Neural cell (in vitro differentiated cells): ENCODE results near the gene CCNQ. TPM values are rescaled to one million over a fixed set of nuclear protein-coding genes. Genes with fewer than 3 reads are reported as not detected.

ENCODE experiments used
- H2AFZ ChIP-seq: fragments of 200-600, 300-800 bp; sonication (generic), shearing (Covaris generic); 2 replicates; pipeline ENCODE4 v1.6.0; 2014; ENCODE audit warnings: low read depth, mild to moderate bottlenecking, antibody characterized with exemption, low read length, moderate library complexity
- H3F3A ChIP-seq: fragments of 200-600 bp; shearing (Covaris generic); 2 replicates; pipeline ENCODE4 v1.6.1; 2016; ENCODE audit warnings: mild to moderate bottlenecking, moderate library complexity, mixed read lengths, antibody characterized with exemption, low read length; ENCODE audit not compliant: insufficient read depth, poor library complexity, severe bottlenecking
- H3K27ac ChIP-seq: fragments of 200-600, 300-800 bp; sonication (generic), shearing (Covaris generic); 2 replicates; pipeline ENCODE4 v1.5.1; 2014; ENCODE audit warnings: mild to moderate bottlenecking, low read length, moderate library complexity
- H3K27me3 ChIP-seq: fragments of 300-800, 200-600 bp; sonication (generic), shearing (Covaris generic); 2 replicates; pipeline ENCODE4 v1.6.0; 2014; ENCODE audit warnings: mild to moderate bottlenecking, low read depth, low read length, moderate library complexity; ENCODE audit not compliant: insufficient read depth
- H3K36me3 ChIP-seq: fragments of 300-800, 200-600 bp; sonication (generic), shearing (Covaris generic); 2 replicates; pipeline ENCODE4 v1.5.1; 2014; ENCODE audit warnings: mild to moderate bottlenecking, antibody characterized with exemption, low read length, moderate library complexity; ENCODE audit not compliant: insufficient read depth
- H3K4me2 ChIP-seq: fragments of 300-800, 200-600 bp; sonication (generic), shearing (Covaris generic); 2 replicates; pipeline ENCODE4 v1.6.0; 2014; ENCODE audit warnings: mild to moderate bottlenecking, low read length
- H3K4me3 ChIP-seq: fragments of 300-800, 200-600 bp; sonication (generic), shearing (Covaris generic); 2 replicates; pipeline ENCODE4 v1.5.1; 2014; ENCODE audit warnings: mild to moderate bottlenecking, low read length, moderate library complexity
- H3K79me2 ChIP-seq: fragments of 200-600 bp; shearing (Covaris generic); replicated peaks from 2 replicates; pipeline ENCODE4 v1.6.0; 2014; ENCODE audit warnings: mild to moderate bottlenecking, low read length, moderate library complexity; ENCODE audit not compliant: insufficient read depth
- H3K9ac ChIP-seq: fragments of 300-800, 200-600 bp; sonication (generic), shearing (Covaris generic); 2 replicates; pipeline ENCODE4 v1.6.1; 2016; ENCODE audit warnings: mild to moderate bottlenecking, low read length, mixed read lengths
- H3K9me2 ChIP-seq: fragments of 200-600 bp; shearing (Covaris generic); 2 replicates; pipeline ENCODE4 v1.6.1; 2016; ENCODE audit warnings: mild to moderate bottlenecking, low read length, mixed read lengths; ENCODE audit not compliant: insufficient read depth
- H3K9me3 ChIP-seq: fragments of 200-600, 300-800 bp; sonication (generic), shearing (Covaris generic); 2 replicates; pipeline ENCODE4 v1.6.1; 2016; ENCODE audit warnings: mild to moderate bottlenecking, mixed run types, low read length, moderate library complexity, mixed read lengths
- H4K20me1 ChIP-seq: fragments of 200-600 bp; shearing (Covaris generic); 2 replicates; pipeline ENCODE4 v1.6.1; 2016; ENCODE audit warnings: mild to moderate bottlenecking, mixed run types; ENCODE audit not compliant: insufficient read depth
- EP300 ChIP-seq: fragments of 450-650 bp; conservative IDR thresholded peaks from 2 replicates; pipeline ENCODE4 v1.6.1; 2014; ENCODE audit warnings: antibody characterized with exemption, mild to moderate bottlenecking, moderate library complexity; ENCODE audit not compliant: poor library complexity, severe bottlenecking
- EZH2 ChIP-seq: fragments of 200-600, 300-800 bp; shearing (Covaris generic), sonication (generic); IDR thresholded peaks from 2 replicates; pipeline ENCODE4 v1.6.1; 2014; ENCODE audit warnings: antibody characterized with exemption, low read length, borderline replicate concordance, mild to moderate bottlenecking; ENCODE audit not compliant: insufficient read depth, poor library complexity, severe bottlenecking
- MXI1 ChIP-seq: fragments of 450-650 bp; conservative IDR thresholded peaks from 2 replicates; pipeline ENCODE4 v1.6.1; 2014; ENCODE audit warnings: antibody characterized with exemption, mild to moderate bottlenecking; ENCODE audit not compliant: poor library complexity, severe bottlenecking
- POLR2AphosphoS5 ChIP-seq: IDR thresholded peaks from 2 replicates; pipeline ENCODE4 v1.6.1; 2012
- RAD21 ChIP-seq: fragments of 450-650 bp; conservative IDR thresholded peaks from 2 replicates; pipeline ENCODE4 v1.6.1; 2014; ENCODE audit warnings: antibody characterized with exemption, mild to moderate bottlenecking, moderate library complexity
- SMC3 ChIP-seq: fragments of 450-650 bp; conservative IDR thresholded peaks from 2 replicates; pipeline ENCODE4 v1.6.1; 2014; ENCODE audit warnings: antibody characterized with exemption, mild to moderate bottlenecking, moderate library complexity; ENCODE audit not compliant: poor library complexity
- TAF1 ChIP-seq: IDR thresholded peaks from 2 replicates; pipeline ENCODE4 v1.6.1; 2012; ENCODE audit warnings: low read depth
- polyA plus RNA-seq: library from polyadenylated mRNA; depleted of rRNA; stranded (reverse); fragments of >200 nt; gene quantifications from 2 replicates; pipeline ENCODE4 v1.2.3, GENCODE V29; 2014
- TF ChIP-seq, protein P1 (sequence below): fragments of 450-650 bp; IDR thresholded peaks from 2 replicates; pipeline ENCODE4 v1.5.1; 2014; ENCODE audit warnings: antibody characterized with exemption, mild to moderate bottlenecking, moderate library complexity; ENCODE audit not compliant: poor library complexity, severe bottlenecking
- TF ChIP-seq, protein P2 (sequence below): IDR thresholded peaks from 2 replicates; pipeline ENCODE4 v1.6.1; 2012; ENCODE audit warnings: borderline replicate concordance

Gene CCNQ
- polyA plus RNA-seq, 1 donor from 2014 or later: 61.2 TPM

DNA sequence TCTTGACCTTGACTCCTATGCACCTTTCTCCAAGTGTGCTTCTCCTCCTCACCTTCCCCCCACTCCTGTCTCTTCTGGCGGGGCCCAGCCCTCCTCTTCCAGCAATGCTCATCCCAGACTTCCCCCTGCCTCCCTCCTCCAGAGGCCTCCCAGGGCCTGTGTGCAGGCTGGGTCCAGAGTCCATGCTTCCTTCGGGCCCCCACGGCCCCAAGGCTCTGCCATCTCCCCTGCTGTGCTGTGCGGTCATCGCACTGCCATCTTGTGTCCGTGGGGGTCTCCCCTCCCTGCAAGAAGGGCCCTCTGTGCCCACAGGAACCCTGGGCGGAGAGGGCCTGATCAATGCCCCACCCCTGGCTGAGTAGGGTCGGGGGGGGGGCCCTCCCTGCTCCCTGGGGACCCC is 54.2 kb downstream of the CCNQ start:
- TF ChIP-seq MXI1: no peak
- TF ChIP-seq, protein P1, sequence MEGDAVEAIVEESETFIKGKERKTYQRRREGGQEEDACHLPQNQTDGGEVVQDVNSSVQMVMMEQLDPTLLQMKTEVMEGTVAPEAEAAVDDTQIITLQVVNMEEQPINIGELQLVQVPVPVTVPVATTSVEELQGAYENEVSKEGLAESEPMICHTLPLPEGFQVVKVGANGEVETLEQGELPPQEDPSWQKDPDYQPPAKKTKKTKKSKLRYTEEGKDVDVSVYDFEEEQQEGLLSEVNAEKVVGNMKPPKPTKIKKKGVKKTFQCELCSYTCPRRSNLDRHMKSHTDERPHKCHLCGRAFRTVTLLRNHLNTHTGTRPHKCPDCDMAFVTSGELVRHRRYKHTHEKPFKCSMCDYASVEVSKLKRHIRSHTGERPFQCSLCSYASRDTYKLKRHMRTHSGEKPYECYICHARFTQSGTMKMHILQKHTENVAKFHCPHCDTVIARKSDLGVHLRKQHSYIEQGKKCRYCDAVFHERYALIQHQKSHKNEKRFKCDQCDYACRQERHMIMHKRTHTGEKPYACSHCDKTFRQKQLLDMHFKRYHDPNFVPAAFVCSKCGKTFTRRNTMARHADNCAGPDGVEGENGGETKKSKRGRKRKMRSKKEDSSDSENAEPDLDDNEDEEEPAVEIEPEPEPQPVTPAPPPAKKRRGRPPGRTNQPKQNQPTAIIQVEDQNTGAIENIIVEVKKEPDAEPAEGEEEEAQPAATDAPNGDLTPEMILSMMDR: no peak
- TF ChIP-seq TAF1: no peak
- TF ChIP-seq EZH2: no peak
- no peak for TF ChIP-seq EP300
- TF ChIP-seq SMC3: no peak
- TF ChIP-seq RAD21: no peak
- TF ChIP-seq POLR2AphosphoS5: no peak
- TF ChIP-seq, protein P2, sequence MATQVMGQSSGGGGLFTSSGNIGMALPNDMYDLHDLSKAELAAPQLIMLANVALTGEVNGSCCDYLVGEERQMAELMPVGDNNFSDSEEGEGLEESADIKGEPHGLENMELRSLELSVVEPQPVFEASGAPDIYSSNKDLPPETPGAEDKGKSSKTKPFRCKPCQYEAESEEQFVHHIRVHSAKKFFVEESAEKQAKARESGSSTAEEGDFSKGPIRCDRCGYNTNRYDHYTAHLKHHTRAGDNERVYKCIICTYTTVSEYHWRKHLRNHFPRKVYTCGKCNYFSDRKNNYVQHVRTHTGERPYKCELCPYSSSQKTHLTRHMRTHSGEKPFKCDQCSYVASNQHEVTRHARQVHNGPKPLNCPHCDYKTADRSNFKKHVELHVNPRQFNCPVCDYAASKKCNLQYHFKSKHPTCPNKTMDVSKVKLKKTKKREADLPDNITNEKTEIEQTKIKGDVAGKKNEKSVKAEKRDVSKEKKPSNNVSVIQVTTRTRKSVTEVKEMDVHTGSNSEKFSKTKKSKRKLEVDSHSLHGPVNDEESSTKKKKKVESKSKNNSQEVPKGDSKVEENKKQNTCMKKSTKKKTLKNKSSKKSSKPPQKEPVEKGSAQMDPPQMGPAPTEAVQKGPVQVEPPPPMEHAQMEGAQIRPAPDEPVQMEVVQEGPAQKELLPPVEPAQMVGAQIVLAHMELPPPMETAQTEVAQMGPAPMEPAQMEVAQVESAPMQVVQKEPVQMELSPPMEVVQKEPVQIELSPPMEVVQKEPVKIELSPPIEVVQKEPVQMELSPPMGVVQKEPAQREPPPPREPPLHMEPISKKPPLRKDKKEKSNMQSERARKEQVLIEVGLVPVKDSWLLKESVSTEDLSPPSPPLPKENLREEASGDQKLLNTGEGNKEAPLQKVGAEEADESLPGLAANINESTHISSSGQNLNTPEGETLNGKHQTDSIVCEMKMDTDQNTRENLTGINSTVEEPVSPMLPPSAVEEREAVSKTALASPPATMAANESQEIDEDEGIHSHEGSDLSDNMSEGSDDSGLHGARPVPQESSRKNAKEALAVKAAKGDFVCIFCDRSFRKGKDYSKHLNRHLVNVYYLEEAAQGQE: no peak
- H3K27ac ChIP-seq: no peak overlapping the region
- no peaks in the 10 kb centered on the region for H3K79me2 ChIP-seq
- H3K9me2 ChIP-seq: no peaks in the 10 kb centered on the region
- H3F3A ChIP-seq: no peaks in the 10 kb centered on the region
- no peak overlapping the region for H2AFZ ChIP-seq
- no peaks in the 10 kb centered on the region for H4K20me1 ChIP-seq
- H3K4me2 ChIP-seq: no peak overlapping the region
- no peak overlapping the region for H3K9ac ChIP-seq
- no peaks in the 10 kb centered on the region for H3K36me3 ChIP-seq
- H3K4me3 ChIP-seq: no peak overlapping the region
- H3K27me3 ChIP-seq: no peaks in the 10 kb centered on the region
- no peaks in the 10 kb centered on the region for H3K9me3 ChIP-seq

DNA sequence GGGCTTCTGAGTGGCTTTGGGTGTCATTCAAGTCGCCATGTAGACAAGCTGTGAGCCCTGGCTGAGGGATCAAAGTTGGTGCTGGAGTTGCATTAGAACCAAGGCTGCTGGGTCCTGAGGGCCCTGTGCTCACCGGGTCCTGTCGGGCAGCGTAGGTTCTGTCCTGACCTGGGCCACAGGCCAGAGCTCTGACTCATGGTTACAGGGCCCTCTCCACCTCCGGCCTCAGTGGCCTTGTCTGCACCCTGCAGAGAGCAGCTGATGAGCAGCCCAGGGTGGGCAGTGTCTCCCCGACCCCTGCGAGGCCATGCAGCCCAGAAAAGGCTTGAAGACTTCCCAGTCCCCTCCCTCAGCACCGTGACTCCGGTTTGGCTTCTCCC is 59.0 kb downstream of the CCNQ start:
- no peaks in the 10 kb centered on the region for H3K79me2 ChIP-seq
- no peaks in the 10 kb centered on the region for H3K36me3 ChIP-seq
- no peaks in the 10 kb centered on the region for H3K27me3 ChIP-seq
- H3K27ac ChIP-seq: no peak overlapping the region
- TF ChIP-seq TAF1: no peak
- no peak for TF ChIP-seq POLR2AphosphoS5
- no peak for TF ChIP-seq EZH2
- TF ChIP-seq, protein P2: no peak
- TF ChIP-seq, protein P1: no peak
- TF ChIP-seq RAD21: no peak
- no peak for TF ChIP-seq MXI1
- TF ChIP-seq EP300: no peak
- TF ChIP-seq SMC3: no peak
- H3K4me2 ChIP-seq: no peak overlapping the region
- H3K4me3 ChIP-seq: no peak overlapping the region
- H3K9me2 ChIP-seq: no peaks in the 10 kb centered on the region
- H4K20me1 ChIP-seq: no peaks in the 10 kb centered on the region
- no peaks in the 10 kb centered on the region for H3K9me3 ChIP-seq
- no peak overlapping the region for H2AFZ ChIP-seq
- H3K9ac ChIP-seq: no peak overlapping the region
- H3F3A ChIP-seq: no peaks in the 10 kb centered on the region
